Panc1 (cell line): ENCODE measurements around the gene CATSPERZ. TPM values are rescaled to one million over a fixed set of nuclear protein-coding genes. Genes with fewer than 3 reads are reported as not detected.

Experiments used
- ATAC-seq: fragments of 200-7000 bp; cut with Tn5 transposase; 2 replicates; pipeline ENCODE4 v1.9.1; 2020; ENCODE audit warnings: mild to moderate bottlenecking, moderate library complexity
- BruUV-seq: library from RNA; stranded (reverse); fragments of 400-500 nt; replicated peaks from 2 replicates; lab custom pipeline; 2021; lab: Mats Ljungman, UMichigan
- CTCF ChIA-PET: fragments of 300-600 bp; sonication (Branson Sonifier 250); formaldehyde crosslinking; loops from one replicate; lab custom pipeline; 2022; ENCODE audit warnings: antibody characterized with exemption; lab: Charles Lee
- POLR2A ChIA-PET: fragments of 300-600 bp; sonication (Branson Sonifier 250); formaldehyde crosslinking; loops from one replicate; lab custom pipeline; 2022; ENCODE audit warnings: antibody characterized with exemption; lab: Charles Lee
- DNase-seq: peaks from one replicate; pipeline ENCODE4 v3.0.0-alpha.2; 2010; ENCODE audit warnings: low read depth, low spot score
- H3K27ac ChIP-seq: 2 replicates; pipeline ENCODE4 v1.5.1; 2011; ENCODE audit warnings: mild to moderate bottlenecking, low read length, inconsistent platforms
- H3K27me3 ChIP-seq: fragments of 200-500 bp; sonication (Bioruptor generic); 2 replicates; pipeline ENCODE4 v1.6.0; 2014; ENCODE audit warnings: low read length, inconsistent platforms; ENCODE audit not compliant: control insufficient read depth, insufficient read depth
- H3K36me3 ChIP-seq: fragments of 200-500 bp; sonication (Bioruptor generic); 2 replicates; pipeline ENCODE4 v1.5.1; 2014; ENCODE audit warnings: inconsistent platforms, mild to moderate bottlenecking, low read length, moderate library complexity; ENCODE audit not compliant: control insufficient read depth, insufficient read depth
- H3K4me1 ChIP-seq: 2 replicates; pipeline ENCODE4 v1.5.1; 2011; ENCODE audit warnings: inconsistent platforms, mild to moderate bottlenecking, low read length, moderate library complexity; ENCODE audit not compliant: control insufficient read depth, insufficient read depth
- H3K4me3 ChIP-seq, 2 experiments: 2 replicates each; pipeline ENCODE4 v1.5.1; 2011 to 2012; ENCODE audit warnings: low read depth in 2 of 2, low read length in 2 of 2, mild to moderate bottlenecking in 2 of 2, inconsistent platforms in 1 of 2, moderate library complexity in 1 of 2
- H3K9me3 ChIP-seq: fragments of 200-500 bp; sonication (Bioruptor generic); 2 replicates; pipeline ENCODE4 v1.5.1; 2014; ENCODE audit warnings: low read depth, mild to moderate bottlenecking, inconsistent platforms, low read length, moderate library complexity; ENCODE audit not compliant: control insufficient read depth, insufficient read depth
- POLR2AphosphoS5 ChIP-seq: IDR thresholded peaks from 2 replicates; pipeline ENCODE4 v1.6.1; 2012; ENCODE audit warnings: mild to moderate bottlenecking, low read depth, low read length, moderate library complexity
- SIN3A ChIP-seq: IDR thresholded peaks from 2 replicates; pipeline ENCODE4 v1.6.1; 2012; ENCODE audit warnings: low read depth, mild to moderate bottlenecking, low read length, moderate library complexity, borderline replicate concordance; ENCODE audit not compliant: insufficient read depth
- TCF7L2 ChIP-seq: IDR thresholded peaks from 2 replicates; pipeline ENCODE4 v1.6.1; 2011; ENCODE audit warnings: mild to moderate bottlenecking, low read depth, low read length, inconsistent platforms
- in situ Hi-C: cut with HindIII; loops from 2 replicates; pipeline ENCODE4 v1.10.0; 2016; ENCODE audit warnings: low sequenced_read_pairs, low pct_unique_long_range_greater_than_20kb
- intact Hi-C: fragments of 100-400 bp; cut with micrococcal nuclease; formaldehyde crosslinking; loops from one replicate; pipeline ENCODE4 v1.10.0; 2022; ENCODE audit not compliant: unreplicated experiment
- total RNA-seq: library from RNA; stranded (reverse); gene quantifications from one replicate; pipeline ENCODE4 v1.2.1, GENCODE V29; 2021; ENCODE audit not compliant: unreplicated experiment
- TF ChIP-seq, protein P1 (sequence below), 2 experiments: IDR thresholded peaks; 2 replicates each; pipeline ENCODE4 v1.6.1; 2011 to 2012; ENCODE audit warnings: low read depth in 2 of 2, control low read depth in 1 of 2, low read length in 1 of 2, mild to moderate bottlenecking in 1 of 2, moderate library complexity in 1 of 2; ENCODE audit not compliant: insufficient read depth in 1 of 2
- TF ChIP-seq, protein P2 (sequence below): fragments of 450-650 bp; IDR thresholded peaks from 2 replicates; pipeline ENCODE4 v1.5.1; 2017; ENCODE audit warnings: mild to moderate bottlenecking

CATSPERZ gene
- total RNA-seq, 1 experiment from 2014 or later: 0.64 TPM

DNA sequence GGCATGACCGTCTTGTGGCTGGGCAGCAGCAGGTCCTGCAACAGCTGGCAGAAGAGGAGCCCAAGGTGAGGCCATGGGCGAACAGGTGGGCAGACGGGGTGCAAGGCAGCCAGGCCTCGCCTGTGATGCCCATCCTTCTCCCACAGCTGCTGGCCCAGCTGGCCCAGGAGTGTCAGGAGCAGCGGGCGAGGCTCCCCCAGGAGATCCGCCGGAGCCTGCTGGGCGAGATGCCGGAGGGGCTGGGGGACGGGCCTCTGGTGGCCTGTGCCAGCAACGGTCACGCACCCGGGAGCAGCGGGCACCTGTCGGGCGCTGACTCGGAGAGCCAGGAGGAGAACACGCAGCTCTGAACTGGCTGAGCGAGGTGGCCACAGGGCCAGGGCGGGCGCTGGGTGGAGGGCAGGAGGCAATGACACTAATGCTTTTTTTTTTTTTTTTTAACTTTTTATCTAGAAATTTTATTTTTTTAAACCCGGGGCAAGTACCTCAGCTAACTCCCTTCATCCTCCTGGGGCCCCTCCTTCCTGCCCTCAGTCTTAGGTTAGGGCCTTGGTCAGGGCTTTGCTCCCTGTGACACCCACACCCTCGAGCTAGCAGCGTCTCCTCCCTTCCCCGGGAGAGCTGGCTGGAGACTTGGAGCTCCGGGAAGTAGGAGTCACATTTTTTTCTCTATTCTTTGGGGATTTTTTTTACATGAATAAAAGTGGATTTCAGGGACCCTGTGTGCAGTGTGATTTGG lies 32.8 kb upstream of the CATSPERZ start:
- ChIA-PET CTCF (interaction anchor here (0.7 kb wide), 2 partner anchors 15 to 57 kb away, joined by 6 to 12 read pairs; no protein-coding TSS in a partner anchor), POLR2A (interaction anchor here (0.7 kb wide), 1 partner anchor 86 kb away, joined by 7 read pairs; no protein-coding TSS in a partner anchor)
- BruUV-seq: no TSS peak
- H3K27ac ChIP-seq: peak overlapping the region; percentile 98
- H3K9me3 ChIP-seq: no peaks in the 10 kb centered on the region
- TF ChIP-seq SIN3A: no peak
- no peak for TF ChIP-seq TCF7L2
- TF ChIP-seq, protein P1, sequence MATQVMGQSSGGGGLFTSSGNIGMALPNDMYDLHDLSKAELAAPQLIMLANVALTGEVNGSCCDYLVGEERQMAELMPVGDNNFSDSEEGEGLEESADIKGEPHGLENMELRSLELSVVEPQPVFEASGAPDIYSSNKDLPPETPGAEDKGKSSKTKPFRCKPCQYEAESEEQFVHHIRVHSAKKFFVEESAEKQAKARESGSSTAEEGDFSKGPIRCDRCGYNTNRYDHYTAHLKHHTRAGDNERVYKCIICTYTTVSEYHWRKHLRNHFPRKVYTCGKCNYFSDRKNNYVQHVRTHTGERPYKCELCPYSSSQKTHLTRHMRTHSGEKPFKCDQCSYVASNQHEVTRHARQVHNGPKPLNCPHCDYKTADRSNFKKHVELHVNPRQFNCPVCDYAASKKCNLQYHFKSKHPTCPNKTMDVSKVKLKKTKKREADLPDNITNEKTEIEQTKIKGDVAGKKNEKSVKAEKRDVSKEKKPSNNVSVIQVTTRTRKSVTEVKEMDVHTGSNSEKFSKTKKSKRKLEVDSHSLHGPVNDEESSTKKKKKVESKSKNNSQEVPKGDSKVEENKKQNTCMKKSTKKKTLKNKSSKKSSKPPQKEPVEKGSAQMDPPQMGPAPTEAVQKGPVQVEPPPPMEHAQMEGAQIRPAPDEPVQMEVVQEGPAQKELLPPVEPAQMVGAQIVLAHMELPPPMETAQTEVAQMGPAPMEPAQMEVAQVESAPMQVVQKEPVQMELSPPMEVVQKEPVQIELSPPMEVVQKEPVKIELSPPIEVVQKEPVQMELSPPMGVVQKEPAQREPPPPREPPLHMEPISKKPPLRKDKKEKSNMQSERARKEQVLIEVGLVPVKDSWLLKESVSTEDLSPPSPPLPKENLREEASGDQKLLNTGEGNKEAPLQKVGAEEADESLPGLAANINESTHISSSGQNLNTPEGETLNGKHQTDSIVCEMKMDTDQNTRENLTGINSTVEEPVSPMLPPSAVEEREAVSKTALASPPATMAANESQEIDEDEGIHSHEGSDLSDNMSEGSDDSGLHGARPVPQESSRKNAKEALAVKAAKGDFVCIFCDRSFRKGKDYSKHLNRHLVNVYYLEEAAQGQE (IDR thresholded peaks at IDR 0.05; ENCODE audit: insufficient read depth in 1 of 2, low read depth in 2 of 2, low read length in 1 of 2): no peak
- TF ChIP-seq POLR2AphosphoS5: no peak
- TF ChIP-seq, protein P2, sequence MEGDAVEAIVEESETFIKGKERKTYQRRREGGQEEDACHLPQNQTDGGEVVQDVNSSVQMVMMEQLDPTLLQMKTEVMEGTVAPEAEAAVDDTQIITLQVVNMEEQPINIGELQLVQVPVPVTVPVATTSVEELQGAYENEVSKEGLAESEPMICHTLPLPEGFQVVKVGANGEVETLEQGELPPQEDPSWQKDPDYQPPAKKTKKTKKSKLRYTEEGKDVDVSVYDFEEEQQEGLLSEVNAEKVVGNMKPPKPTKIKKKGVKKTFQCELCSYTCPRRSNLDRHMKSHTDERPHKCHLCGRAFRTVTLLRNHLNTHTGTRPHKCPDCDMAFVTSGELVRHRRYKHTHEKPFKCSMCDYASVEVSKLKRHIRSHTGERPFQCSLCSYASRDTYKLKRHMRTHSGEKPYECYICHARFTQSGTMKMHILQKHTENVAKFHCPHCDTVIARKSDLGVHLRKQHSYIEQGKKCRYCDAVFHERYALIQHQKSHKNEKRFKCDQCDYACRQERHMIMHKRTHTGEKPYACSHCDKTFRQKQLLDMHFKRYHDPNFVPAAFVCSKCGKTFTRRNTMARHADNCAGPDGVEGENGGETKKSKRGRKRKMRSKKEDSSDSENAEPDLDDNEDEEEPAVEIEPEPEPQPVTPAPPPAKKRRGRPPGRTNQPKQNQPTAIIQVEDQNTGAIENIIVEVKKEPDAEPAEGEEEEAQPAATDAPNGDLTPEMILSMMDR: no peak
- H3K4me1 ChIP-seq: peaks cover 16% of the 10 kb centered on the region
- no peaks in the 10 kb centered on the region for H3K27me3 ChIP-seq
- no peak overlapping the region for H3K4me3 ChIP-seq
- intact Hi-C loops: no loop called here
- in situ Hi-C loops: no loop called here
- ATAC-seq (no peak), DNase-seq (no peak)
- H3K36me3 ChIP-seq: no peaks in the 10 kb centered on the region; the same call in 1 of the 2 replicates

DNA sequence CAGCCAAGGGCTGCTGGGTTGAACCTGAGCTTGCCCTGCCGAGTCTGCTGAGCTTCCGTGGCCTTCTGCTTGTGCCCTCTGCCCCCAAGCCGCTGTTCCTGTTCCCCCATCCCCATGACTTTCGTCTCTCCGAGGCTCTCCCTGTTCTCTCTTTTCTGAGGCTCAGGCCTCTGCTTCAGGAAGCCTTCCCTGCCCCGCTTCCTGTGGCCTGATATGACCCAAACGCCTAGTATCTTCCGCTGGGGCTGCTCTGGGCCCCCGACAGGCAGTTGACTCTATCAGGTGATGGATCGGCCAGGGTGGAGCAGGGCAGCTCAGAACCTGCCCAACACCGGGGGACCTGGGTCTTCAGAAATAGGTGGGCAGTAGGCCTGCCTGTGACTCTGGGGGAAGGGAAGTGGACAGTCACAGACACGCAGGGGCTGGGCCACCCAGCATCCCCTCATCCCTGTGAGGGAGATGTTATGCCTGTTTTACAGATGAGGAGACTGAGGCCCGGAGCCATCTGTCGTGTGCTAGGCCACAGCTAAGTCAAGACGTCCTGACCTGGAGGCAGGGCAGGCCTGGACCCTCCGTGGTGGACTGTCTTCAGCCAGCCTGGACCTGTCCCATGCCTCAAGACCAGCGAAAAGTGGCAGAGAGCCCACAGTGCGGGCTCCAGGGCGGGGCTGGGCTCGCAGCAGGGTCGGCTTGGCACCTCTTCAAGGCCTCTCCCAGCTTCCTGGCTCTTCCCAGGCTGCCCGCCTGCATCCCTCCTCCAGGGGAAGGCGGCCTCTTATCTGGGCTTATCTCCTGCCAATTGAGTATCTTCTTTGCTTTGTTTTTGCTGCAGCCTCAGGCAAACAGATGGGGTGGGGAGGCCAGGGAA lies 31.9 kb upstream of the CATSPERZ start:
- BruUV-seq: no TSS peak
- POLR2A ChIA-PET: interaction anchor here (0.5 kb wide), 1 partner anchor 566 kb away, joined by 6 read pairs; no protein-coding TSS in a partner anchor
- peaks cover 13% of the 10 kb centered on the region for H3K4me1 ChIP-seq
- H3K27me3 ChIP-seq: no peaks in the 10 kb centered on the region
- H3K4me3 ChIP-seq: peak overlapping the region; percentile 67 to 69
- DNase-seq: no peak
- 0 out of 2 replicates have a peak, but pooled peaks have one; percentile 4 for TF ChIP-seq POLR2AphosphoS5
- no peak for TF ChIP-seq TCF7L2
- in situ Hi-C loops: no loop called here
- no peaks in the 10 kb centered on the region; the same call in 1 of the 2 replicates for H3K36me3 ChIP-seq
- no peak for ATAC-seq
- no peaks in the 10 kb centered on the region for H3K9me3 ChIP-seq
- intact Hi-C loops: no loop called here
- peak overlapping the region; percentile 98 for H3K27ac ChIP-seq
- CTCF ChIA-PET: interaction anchor here (0.7 kb wide), 2 partner anchors 16 to 58 kb away, joined by 6 to 12 read pairs; no protein-coding TSS in a partner anchor
